22Rv1 (cell line): ENCODE data around the gene RPL6.

Experiments
- ZFX ChIP-seq: fragments of 450-650 bp; IDR thresholded peaks from 2 replicates; pipeline ENCODE4 v1.6.1; 2017; ENCODE audit warnings: antibody characterized with exemption, borderline replicate concordance
- TF ChIP-seq, protein P1 (sequence below): fragments of 450-650 bp; IDR thresholded peaks from 2 replicates; pipeline ENCODE4 v1.5.1; 2017; ENCODE audit warnings: mild to moderate bottlenecking

DNA sequence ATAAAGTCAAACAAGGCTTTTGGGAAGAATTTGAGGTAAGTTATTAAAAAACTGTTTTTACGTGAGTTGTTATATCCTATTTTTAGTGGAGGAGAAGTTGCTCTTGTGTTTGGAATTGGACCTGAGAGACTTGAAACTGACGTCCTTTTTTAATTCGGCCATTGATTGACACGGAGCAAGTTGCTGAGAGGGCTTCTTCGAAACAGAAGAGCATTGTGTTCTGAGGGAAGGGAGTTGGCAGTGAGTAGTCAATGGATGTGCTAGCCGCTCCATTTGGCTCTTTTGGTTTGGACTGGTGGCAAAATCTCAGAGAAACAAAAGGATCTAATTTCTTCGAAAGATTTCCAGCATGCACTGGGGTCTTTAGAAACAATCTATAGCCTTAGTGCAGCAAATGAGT, 46.6 kb upstream of the RPL6 start:
- TF ChIP-seq, protein P1, sequence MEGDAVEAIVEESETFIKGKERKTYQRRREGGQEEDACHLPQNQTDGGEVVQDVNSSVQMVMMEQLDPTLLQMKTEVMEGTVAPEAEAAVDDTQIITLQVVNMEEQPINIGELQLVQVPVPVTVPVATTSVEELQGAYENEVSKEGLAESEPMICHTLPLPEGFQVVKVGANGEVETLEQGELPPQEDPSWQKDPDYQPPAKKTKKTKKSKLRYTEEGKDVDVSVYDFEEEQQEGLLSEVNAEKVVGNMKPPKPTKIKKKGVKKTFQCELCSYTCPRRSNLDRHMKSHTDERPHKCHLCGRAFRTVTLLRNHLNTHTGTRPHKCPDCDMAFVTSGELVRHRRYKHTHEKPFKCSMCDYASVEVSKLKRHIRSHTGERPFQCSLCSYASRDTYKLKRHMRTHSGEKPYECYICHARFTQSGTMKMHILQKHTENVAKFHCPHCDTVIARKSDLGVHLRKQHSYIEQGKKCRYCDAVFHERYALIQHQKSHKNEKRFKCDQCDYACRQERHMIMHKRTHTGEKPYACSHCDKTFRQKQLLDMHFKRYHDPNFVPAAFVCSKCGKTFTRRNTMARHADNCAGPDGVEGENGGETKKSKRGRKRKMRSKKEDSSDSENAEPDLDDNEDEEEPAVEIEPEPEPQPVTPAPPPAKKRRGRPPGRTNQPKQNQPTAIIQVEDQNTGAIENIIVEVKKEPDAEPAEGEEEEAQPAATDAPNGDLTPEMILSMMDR: no peak
- TF ChIP-seq ZFX: no peak
